Neural progenitor cell (in vitro differentiated cells): Measurements from ENCODE around the gene GALNS. TPM values are rescaled to one million over a fixed set of nuclear protein-coding genes. Genes with fewer than 3 reads are reported as not detected.

Source experiments
- DNase-seq: peaks from one replicate; pipeline ENCODE4 v3.0.0-alpha.2; 2016; ENCODE audit warnings: low spot score
- H2AFZ ChIP-seq: fragments of 200-600 bp; sonication (generic); replicated peaks from 2 replicates; pipeline ENCODE4 v1.6.1; 2016; ENCODE audit warnings: antibody characterized with exemption
- H3F3A ChIP-seq: fragments of 200-600 bp; sonication (generic); 2 replicates; pipeline ENCODE4 v1.6.1; 2016; ENCODE audit warnings: antibody characterized with exemption, low read depth
- H3K27ac ChIP-seq: fragments of 200-600 bp; sonication (generic); 2 replicates; pipeline ENCODE4 v1.5.1; 2016; ENCODE audit warnings: mild to moderate bottlenecking
- H3K27me3 ChIP-seq: fragments of 200-600 bp; sonication (generic); 2 replicates; pipeline ENCODE4 v1.6.1; 2016; ENCODE audit warnings: mild to moderate bottlenecking, moderate library complexity
- H3K36me3 ChIP-seq: fragments of 200-600 bp; sonication (generic); 2 replicates; pipeline ENCODE4 v1.5.1; 2016
- H3K4me1 ChIP-seq: fragments of 200-600 bp; sonication (generic); 2 replicates; pipeline ENCODE4 v1.6.1; 2016; ENCODE audit warnings: mixed run types
- H3K4me2 ChIP-seq: fragments of 200-600 bp; sonication (generic); 2 replicates; pipeline ENCODE4 v1.6.1; 2016
- H3K4me3 ChIP-seq: fragments of 200-600 bp; sonication (generic); 2 replicates; pipeline ENCODE4 v1.5.1; 2016
- H3K79me2 ChIP-seq: fragments of 200-600 bp; sonication (generic); 2 replicates; pipeline ENCODE4 v1.6.1; 2016; ENCODE audit warnings: low read depth
- H3K9ac ChIP-seq: fragments of 200-600 bp; sonication (generic); 2 replicates; pipeline ENCODE4 v1.6.1; 2016
- H3K9me3 ChIP-seq: fragments of 200-600 bp; sonication (generic); 2 replicates; pipeline ENCODE4 v1.5.1; 2016; ENCODE audit warnings: low read depth
- H4K20me1 ChIP-seq: fragments of 200-600 bp; sonication (generic); 2 replicates; pipeline ENCODE4 v1.6.1; 2016; ENCODE audit warnings: low read depth
- H3K27ac Mint-ChIP-seq: 3 replicates; pipeline ENCODE4 v1.8.0; 2021; ENCODE audit warnings: mixed read lengths
- H3K27me3 Mint-ChIP-seq: 2 replicates; pipeline ENCODE4 v1.8.0; 2022; ENCODE audit warnings: low read depth, mild to moderate bottlenecking, inconsistent platforms, moderate library complexity, mixed read lengths; ENCODE audit not compliant: insufficient read depth
- H3K36me3 Mint-ChIP-seq: 3 replicates; pipeline ENCODE4 v1.8.0; 2021; ENCODE audit warnings: mixed read lengths
- H3K4me1 Mint-ChIP-seq: 3 replicates; pipeline ENCODE4 v1.8.0; 2021; ENCODE audit warnings: mixed read lengths
- H3K4me3 Mint-ChIP-seq: 3 replicates; pipeline ENCODE4 v1.8.0; 2021; ENCODE audit warnings: mild to moderate bottlenecking, moderate library complexity, mixed read lengths
- H3K9me3 Mint-ChIP-seq: 3 replicates; pipeline ENCODE4 v1.8.0; 2020; ENCODE audit warnings: mixed read lengths
- CTCF ChIP-seq: fragments of 200-600 bp; sonication (generic); IDR thresholded peaks from 2 replicates; pipeline ENCODE4 v1.5.1; 2017; ENCODE audit warnings: antibody characterized with exemption, mild to moderate bottlenecking
- EZH2 ChIP-seq: fragments of 200-600 bp; sonication (generic); IDR thresholded peaks from 2 replicates; pipeline ENCODE4 v1.6.1; 2017; ENCODE audit warnings: antibody characterized with exemption, mild to moderate bottlenecking, moderate library complexity
- EZH2phosphoT487 ChIP-seq: fragments of 200-600 bp; sonication (generic); IDR thresholded peaks from 2 replicates; pipeline ENCODE4 v1.6.1; 2017; ENCODE audit warnings: antibody characterized with exemption
- total RNA-seq: library from RNA; depleted of rRNA; stranded (reverse); fragments of >200 nt; gene quantifications from 2 replicates; pipeline ENCODE4 v1.2.3, GENCODE V29; 2015; ENCODE audit warnings: low replicate concordance

The GALNS gene
- total RNA-seq, 1 donor from 2014 or later = 5.0 TPM

- Histone ChIP-seq H3K4me1 (peaks cover 25% of the 10 kb centered on the region), H3K9ac (no peak overlapping the region), H3K27me3 (peaks cover 17% of the 10 kb centered on the region), H3K79me2 (no peaks in the 10 kb centered on the region), H3K27ac (no peak overlapping the region), H4K20me1 (no peaks in the 10 kb centered on the region), H3K4me3 (no peak overlapping the region), H3K9me3 (no peaks in the 10 kb centered on the region), H3K36me3 (no peaks in the 10 kb centered on the region), H3F3A (peaks cover 17% of the 10 kb centered on the region), H2AFZ (no peak overlapping the region), H3K4me2 (no peak overlapping the region)
- Mint-ChIP-seq H3K9me3 (no peaks in the 10 kb centered on the region), H3K4me3 (no peak overlapping the region), H3K27ac (peak overlapping the region; percentile 63), H3K4me1 (peaks cover 40% of the 10 kb centered on the region), H3K36me3 (no peaks in the 10 kb centered on the region), H3K27me3 (peaks cover 17% of the 10 kb centered on the region)
- TF ChIP-seq EZH2phosphoT487 = no peak
- TF ChIP-seq EZH2 = no peak
- TF ChIP-seq CTCF = no peak
- DNase-seq = no peak
Observed at GRCh38 chr16:88779406-88780141, 77.2 kb downstream of the GALNS start.

GRCh38 chr16:88778541-88779065, 78.1 kb downstream of the GALNS start:
- Histone ChIP-seq H3K36me3 (no peaks in the 10 kb centered on the region), H2AFZ (no peak overlapping the region), H3K79me2 (no peaks in the 10 kb centered on the region), H3K27ac (no peak overlapping the region), H3K27me3 (peaks cover 8% of the 10 kb centered on the region), H3K4me2 (no peak overlapping the region), H3F3A (peaks cover 12% of the 10 kb centered on the region), H4K20me1 (no peaks in the 10 kb centered on the region), H3K9ac (no peak overlapping the region), H3K4me3 (no peak overlapping the region), H3K9me3 (no peaks in the 10 kb centered on the region), H3K4me1 (peaks cover 32% of the 10 kb centered on the region)
- Mint-ChIP-seq H3K27me3 (peaks cover 15% of the 10 kb centered on the region), H3K36me3 (no peaks in the 10 kb centered on the region), H3K4me3 (no peak overlapping the region), H3K4me1 (peaks cover 45% of the 10 kb centered on the region), H3K9me3 (no peaks in the 10 kb centered on the region), H3K27ac (no peak overlapping the region)
- DNase-seq = no peak
- TF ChIP-seq EZH2phosphoT487 (no peak), CTCF (no peak), EZH2 (no peak)

GRCh38 chr16:88778271-88778525, 78.5 kb downstream of the GALNS start:
- H3K36me3 Mint-ChIP-seq = no peaks in the 10 kb centered on the region
- TF ChIP-seq CTCF (no peak), EZH2phosphoT487 (no peak), EZH2 (no peak)

More at GRCh38 chr16:88778271-88778525, 78.5 kb downstream of the GALNS start:
- Histone ChIP-seq H3K9ac (no peak overlapping the region), H3K9me3 (no peaks in the 10 kb centered on the region), H3K27ac (no peak overlapping the region), H3K79me2 (no peaks in the 10 kb centered on the region), H3K4me1 (peaks cover 35% of the 10 kb centered on the region), H3K4me3 (no peak overlapping the region), H3K27me3 (peaks cover 4% of the 10 kb centered on the region), H4K20me1 (no peaks in the 10 kb centered on the region), H3K4me2 (no peak overlapping the region), H3K36me3 (no peaks in the 10 kb centered on the region), H2AFZ (no peak overlapping the region), H3F3A (peaks cover 8% of the 10 kb centered on the region)
- Mint-ChIP-seq H3K27ac (no peak overlapping the region), H3K4me3 (no peak overlapping the region), H3K4me1 (peaks cover 44% of the 10 kb centered on the region), H3K27me3 (peaks cover 11% of the 10 kb centered on the region), H3K9me3 (no peaks in the 10 kb centered on the region)
- DNase-seq = no peak
